ENCODE measurements around the gene U2SURP.

DNA sequence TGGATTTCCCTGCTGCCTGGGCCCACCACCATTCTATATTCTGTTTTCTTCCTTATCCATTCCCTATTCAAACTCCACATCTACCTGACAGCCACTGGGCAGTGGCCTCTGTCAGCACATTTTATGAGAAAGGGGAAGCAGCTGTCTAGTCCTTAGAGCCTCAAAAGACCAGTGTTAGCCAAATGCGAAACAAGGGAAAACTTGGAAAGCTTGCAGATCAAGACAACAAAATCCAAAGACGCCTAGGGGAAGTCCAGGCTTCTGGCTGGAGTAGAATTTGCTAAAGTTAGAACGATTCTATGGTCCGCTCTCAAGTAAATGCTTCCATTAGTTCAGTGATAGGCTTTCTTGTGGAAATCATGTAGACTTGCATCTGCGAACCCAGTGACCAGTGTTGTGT is 78.8 kb downstream of the U2SURP start:
- TF ChIP-seq RAD21 (IDR thresholded peaks at IDR 0.05) (no peak), GABPA (IDR thresholded peaks at IDR 0.05 in 1 of 2, conservative IDR thresholded peaks at IDR 0.05 in 1 of 2) (no peak), SP1 (IDR thresholded peaks at IDR 0.05) (no peak), TAF1 (conservative IDR thresholded peaks at IDR 0.05) (no peak), EGR1 (IDR thresholded peaks at IDR 0.05; ENCODE audit: low read depth in 2 of 2) (no peak)
- TF ChIP-seq, protein P1, sequence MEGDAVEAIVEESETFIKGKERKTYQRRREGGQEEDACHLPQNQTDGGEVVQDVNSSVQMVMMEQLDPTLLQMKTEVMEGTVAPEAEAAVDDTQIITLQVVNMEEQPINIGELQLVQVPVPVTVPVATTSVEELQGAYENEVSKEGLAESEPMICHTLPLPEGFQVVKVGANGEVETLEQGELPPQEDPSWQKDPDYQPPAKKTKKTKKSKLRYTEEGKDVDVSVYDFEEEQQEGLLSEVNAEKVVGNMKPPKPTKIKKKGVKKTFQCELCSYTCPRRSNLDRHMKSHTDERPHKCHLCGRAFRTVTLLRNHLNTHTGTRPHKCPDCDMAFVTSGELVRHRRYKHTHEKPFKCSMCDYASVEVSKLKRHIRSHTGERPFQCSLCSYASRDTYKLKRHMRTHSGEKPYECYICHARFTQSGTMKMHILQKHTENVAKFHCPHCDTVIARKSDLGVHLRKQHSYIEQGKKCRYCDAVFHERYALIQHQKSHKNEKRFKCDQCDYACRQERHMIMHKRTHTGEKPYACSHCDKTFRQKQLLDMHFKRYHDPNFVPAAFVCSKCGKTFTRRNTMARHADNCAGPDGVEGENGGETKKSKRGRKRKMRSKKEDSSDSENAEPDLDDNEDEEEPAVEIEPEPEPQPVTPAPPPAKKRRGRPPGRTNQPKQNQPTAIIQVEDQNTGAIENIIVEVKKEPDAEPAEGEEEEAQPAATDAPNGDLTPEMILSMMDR (IDR thresholded peaks at IDR 0.05; ENCODE audit: low read depth, low read length, missing input control) = no peak
- TF ChIP-seq, protein P2, sequence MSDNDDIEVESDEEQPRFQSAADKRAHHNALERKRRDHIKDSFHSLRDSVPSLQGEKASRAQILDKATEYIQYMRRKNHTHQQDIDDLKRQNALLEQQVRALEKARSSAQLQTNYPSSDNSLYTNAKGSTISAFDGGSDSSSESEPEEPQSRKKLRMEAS (IDR thresholded peaks at IDR 0.05) = no peak
- TF ChIP-seq, protein P3, sequence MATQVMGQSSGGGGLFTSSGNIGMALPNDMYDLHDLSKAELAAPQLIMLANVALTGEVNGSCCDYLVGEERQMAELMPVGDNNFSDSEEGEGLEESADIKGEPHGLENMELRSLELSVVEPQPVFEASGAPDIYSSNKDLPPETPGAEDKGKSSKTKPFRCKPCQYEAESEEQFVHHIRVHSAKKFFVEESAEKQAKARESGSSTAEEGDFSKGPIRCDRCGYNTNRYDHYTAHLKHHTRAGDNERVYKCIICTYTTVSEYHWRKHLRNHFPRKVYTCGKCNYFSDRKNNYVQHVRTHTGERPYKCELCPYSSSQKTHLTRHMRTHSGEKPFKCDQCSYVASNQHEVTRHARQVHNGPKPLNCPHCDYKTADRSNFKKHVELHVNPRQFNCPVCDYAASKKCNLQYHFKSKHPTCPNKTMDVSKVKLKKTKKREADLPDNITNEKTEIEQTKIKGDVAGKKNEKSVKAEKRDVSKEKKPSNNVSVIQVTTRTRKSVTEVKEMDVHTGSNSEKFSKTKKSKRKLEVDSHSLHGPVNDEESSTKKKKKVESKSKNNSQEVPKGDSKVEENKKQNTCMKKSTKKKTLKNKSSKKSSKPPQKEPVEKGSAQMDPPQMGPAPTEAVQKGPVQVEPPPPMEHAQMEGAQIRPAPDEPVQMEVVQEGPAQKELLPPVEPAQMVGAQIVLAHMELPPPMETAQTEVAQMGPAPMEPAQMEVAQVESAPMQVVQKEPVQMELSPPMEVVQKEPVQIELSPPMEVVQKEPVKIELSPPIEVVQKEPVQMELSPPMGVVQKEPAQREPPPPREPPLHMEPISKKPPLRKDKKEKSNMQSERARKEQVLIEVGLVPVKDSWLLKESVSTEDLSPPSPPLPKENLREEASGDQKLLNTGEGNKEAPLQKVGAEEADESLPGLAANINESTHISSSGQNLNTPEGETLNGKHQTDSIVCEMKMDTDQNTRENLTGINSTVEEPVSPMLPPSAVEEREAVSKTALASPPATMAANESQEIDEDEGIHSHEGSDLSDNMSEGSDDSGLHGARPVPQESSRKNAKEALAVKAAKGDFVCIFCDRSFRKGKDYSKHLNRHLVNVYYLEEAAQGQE (IDR thresholded peaks at IDR 0.05) = no peak

All from liver (tissue), 3 donors.